WTC11 (cell line): Measurements from ENCODE around the gene EOLA1. TPM values are rescaled to one million over a fixed set of nuclear protein-coding genes. Genes with fewer than 3 reads are reported as not detected.

Experiments
- ATAC-seq: fragments of 200-7000 bp; cut with Tn5 transposase; 2 replicates; pipeline ENCODE4 v1.10.0; 2021; ENCODE audit warnings: mild to moderate bottlenecking, moderate library complexity
- CTCF ChIA-PET: fragments of 300-600 bp; sonication (Branson Sonifier 250); formaldehyde crosslinking; loops from one replicate; lab custom pipeline; 2021; ENCODE audit warnings: antibody characterized with exemption; lab: Charles Lee
- POLR2A ChIA-PET: fragments of 350-600 bp; sonication (Branson Sonifier 250); formaldehyde crosslinking; loops from one replicate; lab custom pipeline; 2021; ENCODE audit warnings: antibody characterized with exemption; lab: Charles Lee
- DNase-seq: peaks from one replicate; pipeline ENCODE4 v3.0.0; 2021; ENCODE audit warnings: low spot score
- H3K27ac Mint-ChIP-seq: 2 replicates; pipeline ENCODE4 v1.8.0; 2021; ENCODE audit warnings: mixed read lengths
- H3K27me3 Mint-ChIP-seq: 2 replicates; pipeline ENCODE4 v1.8.0; 2021; ENCODE audit warnings: low read depth, mild to moderate bottlenecking, moderate library complexity, mixed read lengths
- H3K36me3 Mint-ChIP-seq: 2 replicates; pipeline ENCODE4 v1.8.0; 2021; ENCODE audit warnings: mixed read lengths
- H3K4me1 Mint-ChIP-seq: 2 replicates; pipeline ENCODE4 v1.8.0; 2022; ENCODE audit warnings: mixed read lengths
- H3K4me3 Mint-ChIP-seq: 2 replicates; pipeline ENCODE4 v1.8.0; 2021; ENCODE audit warnings: mild to moderate bottlenecking, moderate library complexity, mixed read lengths
- H3K9me3 Mint-ChIP-seq: 2 replicates; pipeline ENCODE4 v1.8.0; 2021; ENCODE audit warnings: mixed read lengths
- ATF3 ChIP-seq: sonication (generic); formaldehyde crosslinking; conservative IDR thresholded peaks from 2 replicates; pipeline ENCODE4 v1.8.1; 2022; ENCODE audit warnings: mild to moderate bottlenecking, missing genetic modification reagents
- ETV6 ChIP-seq: sonication (generic); formaldehyde crosslinking; IDR thresholded peaks from 2 replicates; pipeline ENCODE4 v1.8.1; 2022; ENCODE audit warnings: mild to moderate bottlenecking, missing genetic modification reagents
- FOXK1 ChIP-seq: sonication (generic); formaldehyde crosslinking; IDR thresholded peaks from 2 replicates; pipeline ENCODE4 v1.8.0; 2022; ENCODE audit warnings: mild to moderate bottlenecking, moderate library complexity, missing genetic modification reagents
- FOXP4 ChIP-seq: sonication (generic); formaldehyde crosslinking; IDR thresholded peaks from 2 replicates; pipeline ENCODE4 v1.8.0; 2022; ENCODE audit warnings: mild to moderate bottlenecking, missing genetic modification reagents
- NFATC4 ChIP-seq: fragments of 250-450 bp; sonication (Bioruptor Pico); IDR thresholded peaks from 2 replicates; pipeline ENCODE4 v1.9.0; 2021; ENCODE audit warnings: mild to moderate bottlenecking
- SMAD3 ChIP-seq: sonication (generic); formaldehyde crosslinking; IDR thresholded peaks from 2 replicates; pipeline ENCODE4 v1.8.0; 2022; ENCODE audit warnings: missing genetic modification reagents, mild to moderate bottlenecking, borderline replicate concordance
- TEAD4 ChIP-seq: sonication (generic); formaldehyde crosslinking; IDR thresholded peaks from 2 replicates; pipeline ENCODE4 v1.8.0; 2022; ENCODE audit warnings: mild to moderate bottlenecking, missing genetic modification reagents
- ZNF423 ChIP-seq: fragments of 250-450 bp; sonication (Bioruptor Pico); IDR thresholded peaks from 2 replicates; pipeline ENCODE4 v2.1.2; 2022; ENCODE audit warnings: mild to moderate bottlenecking, moderate library complexity
- ZNF512 ChIP-seq: sonication (generic); formaldehyde crosslinking; IDR thresholded peaks from 2 replicates; pipeline ENCODE4 v1.8.1; 2022; ENCODE audit warnings: missing genetic modification reagents, borderline replicate concordance
- total RNA-seq: library from RNA; stranded (reverse); gene quantifications from 3 replicates; pipeline ENCODE4 v1.2.3, GENCODE V29; 2021
- TF ChIP-seq, protein P1 (sequence below): sonication (generic); formaldehyde crosslinking; IDR thresholded peaks from 2 replicates; pipeline ENCODE4 v1.8.1; 2022; ENCODE audit warnings: low read depth, missing genetic modification reagents, borderline replicate concordance
- TF ChIP-seq, protein P2 (sequence below): sonication (generic); formaldehyde crosslinking; IDR thresholded peaks from 2 replicates; pipeline ENCODE4 v1.8.1; 2023; ENCODE audit warnings: mild to moderate bottlenecking, moderate library complexity, missing genetic modification reagents

Gene EOLA1
- total RNA-seq, 1 experiment from 2014 or later: 5.4 TPM

DNA sequence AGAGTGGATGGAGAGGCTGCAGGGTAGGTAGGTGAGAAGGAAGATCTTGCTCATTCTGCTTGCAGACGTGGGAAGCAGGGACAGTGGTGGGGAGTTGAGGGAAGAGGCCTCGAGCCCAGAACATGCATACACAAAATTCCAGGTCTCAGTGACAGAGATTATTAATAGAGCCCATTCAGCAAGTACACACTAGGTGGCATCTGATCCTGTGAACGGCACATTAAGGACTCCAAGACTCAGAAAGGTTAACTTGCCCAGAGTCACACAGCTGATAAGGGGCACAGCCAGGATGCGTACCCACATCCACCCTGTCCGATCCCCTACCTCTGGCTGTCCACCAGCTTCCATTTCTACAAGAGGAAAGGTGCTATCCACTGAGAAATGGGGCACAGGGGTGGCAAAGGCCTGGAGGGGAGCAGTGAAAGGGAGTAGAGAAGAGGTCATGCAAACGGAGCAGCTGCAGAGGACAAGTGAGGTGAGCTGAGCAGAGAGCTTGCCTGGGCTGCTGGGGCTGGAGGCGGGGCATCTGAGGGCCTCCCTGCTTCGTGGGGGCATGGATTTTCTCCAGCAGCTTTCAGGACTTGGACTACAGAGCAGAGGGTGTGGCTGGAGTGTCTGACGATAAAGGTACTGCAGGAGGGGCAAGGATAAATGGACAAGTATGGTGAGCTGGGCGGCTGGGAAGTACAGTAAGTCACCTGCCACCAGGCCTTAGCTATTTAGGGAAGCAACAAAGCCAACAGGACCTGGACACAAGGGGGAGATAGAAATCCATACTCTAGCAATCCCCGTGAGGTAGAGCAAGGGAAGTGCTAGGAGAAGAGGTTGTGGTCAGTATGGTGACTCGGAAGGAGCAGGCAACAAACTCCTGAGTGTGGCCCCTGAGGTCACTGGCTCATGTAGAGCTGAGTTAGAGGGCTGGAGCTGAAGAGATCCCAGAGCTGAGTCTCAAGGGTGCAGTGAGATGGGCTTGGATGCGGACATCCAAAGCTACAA, 46.9 kb upstream of the EOLA1 start (continued):
- TF ChIP-seq, protein P1, sequence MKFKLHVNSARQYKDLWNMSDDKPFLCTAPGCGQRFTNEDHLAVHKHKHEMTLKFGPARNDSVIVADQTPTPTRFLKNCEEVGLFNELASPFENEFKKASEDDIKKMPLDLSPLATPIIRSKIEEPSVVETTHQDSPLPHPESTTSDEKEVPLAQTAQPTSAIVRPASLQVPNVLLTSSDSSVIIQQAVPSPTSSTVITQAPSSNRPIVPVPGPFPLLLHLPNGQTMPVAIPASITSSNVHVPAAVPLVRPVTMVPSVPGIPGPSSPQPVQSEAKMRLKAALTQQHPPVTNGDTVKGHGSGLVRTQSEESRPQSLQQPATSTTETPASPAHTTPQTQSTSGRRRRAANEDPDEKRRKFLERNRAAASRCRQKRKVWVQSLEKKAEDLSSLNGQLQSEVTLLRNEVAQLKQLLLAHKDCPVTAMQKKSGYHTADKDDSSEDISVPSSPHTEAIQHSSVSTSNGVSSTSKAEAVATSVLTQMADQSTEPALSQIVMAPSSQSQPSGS (CRISPR knock-in tag): no peak

- H3K4me1 Mint-ChIP-seq: no peaks in the 10 kb centered on the region
- ChIA-PET CTCF (interaction anchor here (0.6 to 0.8 kb wide), 2 partner anchors 10 to 45 kb away, joined by 3 to 4 read pairs; partner anchors contain the start of gene IDS), POLR2A (no interaction called here)
- TF ChIP-seq ATF3: no peak
- no peak for TF ChIP-seq FOXP4 (CRISPR knock-in tag)
- no peak for TF ChIP-seq ZNF423
- no peak for TF ChIP-seq NFATC4 (CRISPR knock-in tag)
- no peak for TF ChIP-seq FOXK1 (CRISPR knock-in tag)
- TF ChIP-seq SMAD3 (CRISPR knock-in tag): no peak
- no peak for TF ChIP-seq ETV6 (CRISPR knock-in tag)
- no peak for TF ChIP-seq TEAD4 (CRISPR knock-in tag)
- TF ChIP-seq, all 79 proteins: peak for 0
- ATAC-seq (no peak), DNase-seq (no peak)
- Mint-ChIP-seq H3K9me3 (no peaks in the 10 kb centered on the region), H3K4me3 (no peak overlapping the region), H3K36me3 (peaks cover 13% of the 10 kb centered on the region), H3K27ac (no peak overlapping the region), H3K27me3 (no peaks in the 10 kb centered on the region)
Measured at GRCh38 chrX:149494844-149495565, 45.8 kb upstream of the EOLA1 start.

- no peaks in the 10 kb centered on the region for H3K27me3 Mint-ChIP-seq
- TF ChIP-seq, protein P2, sequence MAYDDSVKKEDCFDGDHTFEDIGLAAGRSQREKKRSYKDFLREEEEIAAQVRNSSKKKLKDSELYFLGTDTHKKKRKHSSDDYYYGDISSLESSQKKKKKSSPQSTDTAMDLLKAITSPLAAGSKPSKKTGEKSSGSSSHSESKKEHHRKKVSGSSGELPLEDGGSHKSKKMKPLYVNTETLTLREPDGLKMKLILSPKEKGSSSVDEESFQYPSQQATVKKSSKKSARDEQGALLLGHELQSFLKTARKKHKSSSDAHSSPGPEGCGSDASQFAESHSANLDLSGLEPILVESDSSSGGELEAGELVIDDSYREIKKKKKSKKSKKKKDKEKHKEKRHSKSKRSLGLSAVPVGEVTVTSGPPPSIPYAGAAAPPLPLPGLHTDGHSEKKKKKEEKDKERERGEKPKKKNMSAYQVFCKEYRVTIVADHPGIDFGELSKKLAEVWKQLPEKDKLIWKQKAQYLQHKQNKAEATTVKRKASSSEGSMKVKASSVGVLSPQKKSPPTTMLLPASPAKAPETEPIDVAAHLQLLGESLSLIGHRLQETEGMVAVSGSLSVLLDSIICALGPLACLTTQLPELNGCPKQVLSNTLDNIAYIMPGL: no peak
- TF ChIP-seq FOXP4 (CRISPR knock-in tag) (no peak), FOXK1 (CRISPR knock-in tag) (no peak), ZNF512 (CRISPR knock-in tag) (no peak)
- TF ChIP-seq, all 79 proteins: peak for 0
- Mint-ChIP-seq H3K4me1 (no peaks in the 10 kb centered on the region), H3K36me3 (peaks cover 11% of the 10 kb centered on the region), H3K9me3 (no peaks in the 10 kb centered on the region), H3K4me3 (no peak overlapping the region), H3K27ac (no peak overlapping the region)
- POLR2A ChIA-PET: no interaction called here
- ATAC-seq: no peak
- no peak for DNase-seq
- CTCF ChIA-PET: interaction anchor here (0.8 to 1.3 kb wide), 2 partner anchors 9 to 17 kb away, joined by 3 read pairs; partner anchors contain the start of gene IDS
Measured at GRCh38 chrX:149495573-149496071, 45.2 kb upstream of the EOLA1 start.
